D721Med (cell line): Measurements from ENCODE around the gene USP11.

Experiments
- DNase-seq: peaks from one replicate; pipeline ENCODE4 v3.0.0; 2011; ENCODE audit warnings: low spot score; ENCODE audit not compliant: insufficient read length
- FAIRE-seq: peaks from 2 replicates; lab custom pipeline; 2011; peaks lifted over from hg19 to GRCh38; lab: Jason Lieb, UNC
- TF ChIP-seq, protein P1 (sequence below): IDR thresholded peaks from 2 replicates; pipeline ENCODE4 v1.5.1; 2012; ENCODE audit warnings: mild to moderate bottlenecking, control low read depth; ENCODE audit not compliant: insufficient read depth; ENCODE audit errors: missing control alignments

USP11 gene

GRCh38 chrX:47239199-47239598 lies 6.4 kb downstream of the USP11 start:
- FAIRE-seq, result no peak
- no peak for DNase-seq
- TF ChIP-seq, protein P1, sequence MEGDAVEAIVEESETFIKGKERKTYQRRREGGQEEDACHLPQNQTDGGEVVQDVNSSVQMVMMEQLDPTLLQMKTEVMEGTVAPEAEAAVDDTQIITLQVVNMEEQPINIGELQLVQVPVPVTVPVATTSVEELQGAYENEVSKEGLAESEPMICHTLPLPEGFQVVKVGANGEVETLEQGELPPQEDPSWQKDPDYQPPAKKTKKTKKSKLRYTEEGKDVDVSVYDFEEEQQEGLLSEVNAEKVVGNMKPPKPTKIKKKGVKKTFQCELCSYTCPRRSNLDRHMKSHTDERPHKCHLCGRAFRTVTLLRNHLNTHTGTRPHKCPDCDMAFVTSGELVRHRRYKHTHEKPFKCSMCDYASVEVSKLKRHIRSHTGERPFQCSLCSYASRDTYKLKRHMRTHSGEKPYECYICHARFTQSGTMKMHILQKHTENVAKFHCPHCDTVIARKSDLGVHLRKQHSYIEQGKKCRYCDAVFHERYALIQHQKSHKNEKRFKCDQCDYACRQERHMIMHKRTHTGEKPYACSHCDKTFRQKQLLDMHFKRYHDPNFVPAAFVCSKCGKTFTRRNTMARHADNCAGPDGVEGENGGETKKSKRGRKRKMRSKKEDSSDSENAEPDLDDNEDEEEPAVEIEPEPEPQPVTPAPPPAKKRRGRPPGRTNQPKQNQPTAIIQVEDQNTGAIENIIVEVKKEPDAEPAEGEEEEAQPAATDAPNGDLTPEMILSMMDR, result no peak

- no peak for DNase-seq
- TF ChIP-seq, protein P1, result no peak
- FAIRE-seq, result no peak
These were observed 7.2 kb downstream of the USP11 start for GRCh38 chrX:47239898-47240545.

GRCh38 chrX:47240619-47241018 lies 7.8 kb downstream of the USP11 start:
- FAIRE-seq (no peak), DNase-seq (no peak)
- TF ChIP-seq, protein P1, result no peak

- no peak for FAIRE-seq
- TF ChIP-seq, protein P1, result no peak
- no peak for DNase-seq
These were observed 8.6 kb downstream of the USP11 start for GRCh38 chrX:47241201-47242011.

GRCh38 chrX:47242321-47242720 lies 9.5 kb downstream of the USP11 start:
- FAIRE-seq (no peak), DNase-seq (no peak)
- TF ChIP-seq, protein P1, result no peak

- TF ChIP-seq, protein P1, result no peak
- FAIRE-seq, result no peak
- no peak for DNase-seq
These were observed 10.5 kb downstream of the USP11 start for GRCh38 chrX:47243351-47243750.

GRCh38 chrX:47244676-47245075 lies 11.9 kb downstream of the USP11 start:
- no peak for DNase-seq
- FAIRE-seq, result no peak
- TF ChIP-seq, protein P1, result no peak
